ENCODE results near the gene GSTM4.
"Not testable (repeated sequence)": the region's sequence is repeated elsewhere in the genome, so short reads cannot be mapped to it uniquely, and the experiment has no call there.

Gene GSTM4

GRCh38 chr1:109639841-109640184 is 16.1 kb upstream of the GSTM4 start:
- DNase-seq: no peak

- peak; percentile 19 to 49 for DNase-seq
Observed at GRCh38 chr1:109640285-109640865, 15.5 kb upstream of the GSTM4 start.

- DNase-seq: no peak
Observed at GRCh38 chr1:109641078-109641740, 14.7 kb upstream of the GSTM4 start.

GRCh38 chr1:109641861-109642260 is 14.0 kb upstream of the GSTM4 start:
- no peak for DNase-seq

- no peak for DNase-seq
Observed at GRCh38 chr1:109642626-109643025, 13.3 kb upstream of the GSTM4 start.

GRCh38 chr1:109643385-109644230 is 12.3 kb upstream of the GSTM4 start:
- peak in 1 of 2 experiments; percentile 41 for DNase-seq

- DNase-seq: no peak
Observed at GRCh38 chr1:109644670-109645069, 11.2 kb upstream of the GSTM4 start.

- DNase-seq: no peak
Observed at GRCh38 chr1:109649491-109649914, 6.4 kb upstream of the GSTM4 start.

GRCh38 chr1:109650609-109651008 is 5.3 kb upstream of the GSTM4 start:
- DNase-seq: no peak

GRCh38 chr1:109652402-109652801 is 3.5 kb upstream of the GSTM4 start:
- no peak for DNase-seq

- no peak for DNase-seq
Observed at GRCh38 chr1:109653306-109653705, 2.6 kb upstream of the GSTM4 start.

- DNase-seq: no peak
Observed at GRCh38 chr1:109654519-109654918, 1.4 kb upstream of the GSTM4 start.

GRCh38 chr1:109657395-109657794 is 1.5 kb downstream of the GSTM4 start:
- no peak for DNase-seq

- DNase-seq: no peak
Observed at GRCh38 chr1:109657970-109658369, 2.1 kb downstream of the GSTM4 start.

- no peak for DNase-seq
Observed at GRCh38 chr1:109658533-109659042, 2.7 kb downstream of the GSTM4 start.

- no peak for DNase-seq
Observed at GRCh38 chr1:109659145-109659544, 3.2 kb downstream of the GSTM4 start.

- no peak for DNase-seq
Observed at GRCh38 chr1:109659997-109660690, 4.2 kb downstream of the GSTM4 start.

GRCh38 chr1:109660691-109661026 is 4.8 kb downstream of the GSTM4 start:
- not testable (repeated sequence) for DNase-seq

GRCh38 chr1:109661391-109661790 is 5.5 kb downstream of the GSTM4 start:
- DNase-seq: no peak

- DNase-seq: no peak
Observed at GRCh38 chr1:109664671-109665070, 8.8 kb downstream of the GSTM4 start.

- no peak for DNase-seq
Observed at GRCh38 chr1:109667452-109668122, 11.7 kb downstream of the GSTM4 start, which contains the start of gene GSTM2. GSTM2 (plus strand) TSS chr1:109668057; CDS start chr1:109668116, 59 bp downstream.

- DNase-seq: no peak
Observed at GRCh38 chr1:109668123-109668775, 12.3 kb downstream of the GSTM4 start.
